GM10266 (cell line): Measurements from ENCODE around the gene CHAMP1.
"Not testable (repeated sequence)": the region's sequence is repeated elsewhere in the genome, so short reads cannot be mapped to it uniquely, and the experiment has no call there.

ENCODE experiments used
- DNase-seq: peaks from one replicate; pipeline ENCODE4 v3.0.0; 2012; ENCODE audit errors: extremely low spot score
- TF ChIP-seq, protein P1 (sequence below): IDR thresholded peaks from 2 replicates; pipeline ENCODE4 v1.5.1; 2012; ENCODE audit warnings: mild to moderate bottlenecking, low read depth; ENCODE audit not compliant: control insufficient read depth, insufficient read depth; ENCODE audit errors: missing control alignments

CHAMP1 gene

DNA sequence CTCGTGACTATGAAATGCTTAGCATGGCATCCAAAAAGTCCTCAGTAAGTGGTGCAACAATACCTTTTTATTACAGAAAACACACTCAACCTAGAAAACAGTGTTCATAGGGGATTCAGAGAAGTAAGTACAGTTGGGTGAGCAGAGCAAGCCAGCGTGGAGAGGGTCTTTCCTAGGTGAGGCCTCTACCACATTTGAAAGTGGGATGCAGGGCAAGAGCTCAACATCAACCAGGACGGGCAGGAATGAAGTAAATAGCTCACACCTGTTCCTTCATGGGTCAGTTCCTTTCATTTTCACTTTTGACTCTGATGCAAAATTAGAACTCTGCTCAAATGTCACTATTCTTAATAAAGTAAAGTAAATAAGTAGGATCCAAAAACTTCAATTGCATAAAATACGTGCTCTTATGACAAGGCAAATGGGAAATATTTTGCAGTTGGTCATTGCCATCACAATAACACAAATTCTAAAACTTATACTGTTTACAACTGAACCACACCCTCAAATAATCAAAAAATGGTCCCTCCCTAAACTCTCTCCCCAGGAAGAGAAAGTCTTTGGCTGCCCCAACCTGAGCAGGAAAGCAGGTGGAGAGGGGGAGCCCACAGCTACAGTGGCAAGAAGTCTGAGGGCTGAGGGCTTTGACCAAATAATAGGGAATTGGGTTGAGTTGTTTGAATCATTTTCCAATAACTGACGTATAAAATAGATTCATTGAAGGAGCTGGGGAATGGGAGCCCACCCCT, 20.2 kb downstream of the CHAMP1 start:
- DNase-seq: no peak
- TF ChIP-seq, protein P1, sequence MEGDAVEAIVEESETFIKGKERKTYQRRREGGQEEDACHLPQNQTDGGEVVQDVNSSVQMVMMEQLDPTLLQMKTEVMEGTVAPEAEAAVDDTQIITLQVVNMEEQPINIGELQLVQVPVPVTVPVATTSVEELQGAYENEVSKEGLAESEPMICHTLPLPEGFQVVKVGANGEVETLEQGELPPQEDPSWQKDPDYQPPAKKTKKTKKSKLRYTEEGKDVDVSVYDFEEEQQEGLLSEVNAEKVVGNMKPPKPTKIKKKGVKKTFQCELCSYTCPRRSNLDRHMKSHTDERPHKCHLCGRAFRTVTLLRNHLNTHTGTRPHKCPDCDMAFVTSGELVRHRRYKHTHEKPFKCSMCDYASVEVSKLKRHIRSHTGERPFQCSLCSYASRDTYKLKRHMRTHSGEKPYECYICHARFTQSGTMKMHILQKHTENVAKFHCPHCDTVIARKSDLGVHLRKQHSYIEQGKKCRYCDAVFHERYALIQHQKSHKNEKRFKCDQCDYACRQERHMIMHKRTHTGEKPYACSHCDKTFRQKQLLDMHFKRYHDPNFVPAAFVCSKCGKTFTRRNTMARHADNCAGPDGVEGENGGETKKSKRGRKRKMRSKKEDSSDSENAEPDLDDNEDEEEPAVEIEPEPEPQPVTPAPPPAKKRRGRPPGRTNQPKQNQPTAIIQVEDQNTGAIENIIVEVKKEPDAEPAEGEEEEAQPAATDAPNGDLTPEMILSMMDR: no peak

DNA sequence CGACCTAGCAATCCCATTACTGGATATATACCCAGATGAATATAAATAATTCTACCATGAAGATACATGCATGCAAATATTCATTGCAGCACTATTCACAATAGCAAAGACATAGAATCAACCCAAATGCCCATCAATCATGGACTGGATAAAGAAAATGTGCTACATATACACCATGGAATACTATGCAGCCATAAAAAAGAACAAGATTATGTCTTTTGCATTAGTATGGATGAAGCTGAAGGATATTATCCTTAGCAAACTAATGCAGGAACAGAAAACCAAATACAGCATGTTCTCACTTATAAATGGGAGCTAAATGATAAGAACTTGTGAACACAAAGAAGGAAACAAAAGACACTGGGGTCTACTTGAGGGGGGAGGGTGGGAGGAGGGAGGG, 22.2 kb downstream of the CHAMP1 start:
- not testable (repeated sequence) for DNase-seq

DNA sequence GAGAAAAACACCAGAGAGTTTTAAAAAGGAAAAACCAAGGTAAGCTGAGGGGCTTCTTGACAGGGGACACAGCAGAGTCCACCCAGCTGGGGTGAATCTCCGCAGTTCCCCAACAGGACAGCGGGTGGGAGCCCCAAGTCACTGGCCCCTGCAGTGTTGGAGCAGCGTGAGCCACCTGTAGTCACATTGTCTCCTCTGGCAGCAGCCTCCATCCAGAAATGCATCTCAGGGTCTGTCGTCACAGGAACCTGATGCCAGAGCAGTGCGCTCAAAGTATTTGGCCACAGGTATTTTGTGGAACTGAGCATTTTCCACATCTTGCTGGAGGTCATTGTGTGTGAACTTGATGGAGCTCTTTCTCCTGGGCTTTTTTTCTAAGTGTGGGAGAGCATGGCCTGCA, 24.7 kb downstream of the CHAMP1 start:
- TF ChIP-seq, protein P1: no peak
- DNase-seq: no peak

DNA sequence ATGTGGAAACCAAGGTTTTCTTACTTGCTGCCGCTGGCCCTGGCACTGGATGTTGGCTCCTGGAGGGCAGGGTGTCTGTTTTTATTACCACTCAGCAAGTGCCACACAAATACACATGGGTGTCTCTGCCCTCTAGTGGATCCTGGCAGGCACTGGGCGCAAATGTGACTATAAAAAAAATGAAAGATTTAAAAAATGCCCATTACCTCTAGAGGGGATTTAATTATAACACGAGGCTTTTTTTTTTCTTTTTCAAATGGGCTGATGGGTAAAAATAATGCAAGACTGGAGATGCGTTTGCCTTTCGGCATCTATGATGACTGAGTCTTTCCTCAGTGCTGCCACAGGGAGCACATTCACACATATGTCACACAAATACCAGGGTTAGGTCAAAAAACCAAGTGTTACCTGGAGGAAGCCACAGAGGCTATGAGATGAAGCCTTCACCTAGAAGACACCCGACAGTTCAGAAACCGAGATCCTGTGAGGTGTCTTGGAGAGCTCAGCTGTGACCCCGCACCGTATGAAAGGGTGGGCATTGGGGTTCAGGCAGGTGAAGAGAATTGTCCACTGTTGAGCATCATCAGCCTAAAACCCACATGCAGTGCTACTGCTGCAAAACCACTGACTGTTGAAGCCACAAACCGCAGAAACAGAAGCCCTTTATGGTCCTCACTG, 25.7 kb downstream of the CHAMP1 start:
- no peak for DNase-seq
- TF ChIP-seq, protein P1: peak; percentile 78

DNA sequence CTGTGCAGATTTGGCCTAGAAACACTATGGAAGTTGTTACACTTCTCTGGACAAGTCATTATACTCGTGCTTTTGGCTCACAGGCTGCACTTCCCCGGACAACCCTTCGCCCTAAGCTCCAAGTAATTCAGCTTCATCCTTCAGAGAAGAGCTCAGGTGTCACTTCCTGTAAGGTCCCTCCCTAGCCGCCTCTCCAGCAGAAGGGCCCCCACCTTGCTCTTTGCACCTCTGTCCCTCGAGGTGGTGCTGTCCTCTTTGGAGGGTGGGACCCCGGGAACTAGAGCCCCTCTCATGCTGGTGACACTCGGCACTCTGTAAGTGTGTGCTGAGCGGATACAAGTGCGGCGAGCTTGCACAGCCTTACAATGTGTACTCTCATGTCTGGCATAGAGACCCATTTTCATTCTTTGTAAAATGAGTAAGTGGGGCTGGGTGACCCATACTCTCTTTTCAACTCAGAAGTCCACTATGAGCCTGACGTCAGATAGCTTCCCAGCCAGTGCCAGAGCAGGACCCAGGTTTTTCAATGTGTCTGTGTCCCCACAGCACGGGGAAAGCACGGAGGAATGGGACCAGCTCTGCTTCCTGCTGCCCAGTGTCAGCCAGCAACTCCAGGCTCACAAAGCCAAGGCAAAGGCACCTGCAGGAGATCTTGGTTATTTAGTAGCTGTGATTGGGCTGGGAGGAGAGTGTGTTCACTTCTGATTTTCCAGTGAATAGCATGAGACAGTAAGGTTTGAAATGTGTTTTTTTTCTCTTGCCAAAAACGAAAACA, 26.9 kb downstream of the CHAMP1 start:
- TF ChIP-seq, protein P1: no peak
- DNase-seq: no peak

DNA sequence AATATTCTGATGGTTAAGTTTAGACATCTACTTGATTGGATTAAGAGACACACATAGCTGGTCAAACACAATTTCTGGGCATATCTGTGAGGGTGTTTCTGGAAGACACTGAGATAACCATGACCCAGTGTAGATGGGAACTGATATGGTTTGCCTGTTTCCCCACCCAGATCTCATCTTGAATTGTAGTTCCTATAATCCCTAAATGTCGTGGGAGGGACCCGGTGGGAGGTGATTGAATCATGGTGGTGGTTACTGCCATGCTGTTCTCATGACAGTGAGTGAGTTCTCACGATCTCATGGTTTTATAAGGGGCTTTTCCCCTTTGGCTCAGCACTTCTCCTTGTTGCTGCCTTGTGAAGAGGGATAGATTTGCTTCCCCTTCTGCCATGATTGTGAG, 33.0 kb downstream of the CHAMP1 start:
- DNase-seq: not testable (repeated sequence)

DNA sequence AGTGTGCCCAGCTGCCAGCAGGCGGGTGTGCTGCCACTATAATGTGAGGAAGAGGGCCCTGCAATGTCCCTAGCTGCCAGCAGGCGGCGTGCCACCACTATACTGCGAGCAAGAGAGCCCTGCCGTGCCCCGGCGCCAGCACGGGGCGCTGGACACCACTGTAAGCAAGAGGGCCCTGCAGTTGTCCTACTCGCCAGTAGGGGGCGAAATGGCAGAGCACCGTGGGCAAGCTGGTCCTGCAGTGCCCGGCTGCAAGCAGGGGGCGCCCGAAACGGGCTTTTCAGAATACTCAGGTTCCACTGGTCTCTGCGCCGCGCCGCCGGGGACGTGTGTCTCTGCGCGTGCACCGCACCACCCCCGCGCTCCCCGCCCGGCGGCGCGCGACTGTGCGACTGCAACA, 38.5 kb downstream of the CHAMP1 start:
- DNase-seq: not testable (repeated sequence)
- TF ChIP-seq, protein P1: peak; percentile 31

DNA sequence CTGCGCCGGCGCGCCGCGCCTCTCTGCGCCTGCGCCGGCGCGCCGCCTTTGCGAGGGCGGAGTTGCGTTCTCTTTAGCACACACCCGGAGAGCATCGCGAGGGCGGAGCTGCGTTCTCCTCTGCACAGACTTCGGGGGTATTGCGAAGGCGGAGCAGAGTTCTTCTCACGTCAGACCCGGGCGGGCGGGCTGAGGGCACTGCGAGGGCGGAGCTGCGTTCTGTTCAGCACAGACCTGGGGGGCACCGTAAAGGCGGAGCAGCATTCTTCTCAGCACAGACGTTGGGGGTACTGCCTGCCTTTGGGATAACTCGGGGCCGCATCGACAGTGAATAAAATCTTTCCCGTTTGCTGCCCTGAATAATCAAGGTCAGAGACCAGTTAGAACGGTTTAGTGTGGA, 39.1 kb downstream of the CHAMP1 start:
- not testable (repeated sequence) for DNase-seq
